ENCODE data around the gene MESD. TPM values are rescaled to one million over a fixed set of nuclear protein-coding genes. Genes with fewer than 3 reads are reported as not detected.

Gene MESD
- total and polyA plus RNA-seq, 9 of the 15 experiments (the other 6 are each of a cell fraction or from before 2014, with no cell fraction given), result 11.3 to 39.7 (median 22.8) TPM

DNA sequence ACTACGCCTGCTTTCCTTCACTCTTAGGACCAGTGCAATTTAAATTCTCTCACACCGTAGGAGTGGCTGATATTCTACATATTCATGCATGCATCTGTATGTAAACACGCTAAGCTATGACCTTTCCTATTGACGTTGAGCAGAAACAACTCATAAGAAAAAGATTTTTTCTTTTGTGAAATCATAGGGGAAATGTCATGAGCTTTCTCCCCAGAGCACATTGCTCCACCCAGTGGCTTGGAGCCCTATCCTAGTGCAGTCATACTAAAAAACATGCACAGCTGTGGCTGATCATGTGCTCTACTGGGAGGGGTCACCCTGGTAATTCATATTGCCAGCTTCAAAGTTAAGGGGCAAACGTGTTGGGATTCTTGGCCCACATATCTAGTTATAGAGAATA lies 1.8 kb upstream of the MESD start (continued):
- TF ChIP-seq ZKSCAN3 (CRISPR knock-in tag; IDR thresholded peaks at IDR 0.05), result no peak
- TF ChIP-seq, protein P1, sequence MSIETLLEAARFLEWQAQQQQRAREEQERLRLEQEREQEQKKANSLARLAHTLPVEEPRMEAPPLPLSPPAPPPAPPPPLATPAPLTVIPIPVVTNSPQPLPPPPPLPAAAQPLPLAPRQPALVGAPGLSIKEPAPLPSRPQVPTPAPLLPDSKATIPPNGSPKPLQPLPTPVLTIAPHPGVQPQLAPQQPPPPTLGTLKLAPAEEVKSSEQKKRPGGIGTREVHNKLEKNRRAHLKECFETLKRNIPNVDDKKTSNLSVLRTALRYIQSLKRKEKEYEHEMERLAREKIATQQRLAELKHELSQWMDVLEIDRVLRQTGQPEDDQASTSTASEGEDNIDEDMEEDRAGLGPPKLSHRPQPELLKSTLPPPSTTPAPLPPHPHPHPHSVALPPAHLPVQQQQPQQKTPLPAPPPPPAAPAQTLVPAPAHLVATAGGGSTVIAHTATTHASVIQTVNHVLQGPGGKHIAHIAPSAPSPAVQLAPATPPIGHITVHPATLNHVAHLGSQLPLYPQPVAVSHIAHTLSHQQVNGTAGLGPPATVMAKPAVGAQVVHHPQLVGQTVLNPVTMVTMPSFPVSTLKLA (conservative IDR thresholded peaks at IDR 0.05), result peak in 1 of 2 experiments; percentile 49; a peak in 1 of 4 replicates
- TF ChIP-seq, protein P2, sequence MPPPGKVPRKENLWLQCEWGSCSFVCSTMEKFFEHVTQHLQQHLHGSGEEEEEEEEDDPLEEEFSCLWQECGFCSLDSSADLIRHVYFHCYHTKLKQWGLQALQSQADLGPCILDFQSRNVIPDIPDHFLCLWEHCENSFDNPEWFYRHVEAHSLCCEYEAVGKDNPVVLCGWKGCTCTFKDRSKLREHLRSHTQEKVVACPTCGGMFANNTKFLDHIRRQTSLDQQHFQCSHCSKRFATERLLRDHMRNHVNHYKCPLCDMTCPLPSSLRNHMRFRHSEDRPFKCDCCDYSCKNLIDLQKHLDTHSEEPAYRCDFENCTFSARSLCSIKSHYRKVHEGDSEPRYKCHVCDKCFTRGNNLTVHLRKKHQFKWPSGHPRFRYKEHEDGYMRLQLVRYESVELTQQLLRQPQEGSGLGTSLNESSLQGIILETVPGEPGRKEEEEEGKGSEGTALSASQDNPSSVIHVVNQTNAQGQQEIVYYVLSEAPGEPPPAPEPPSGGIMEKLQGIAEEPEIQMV (tag; conservative IDR thresholded peaks at IDR 0.05; ENCODE audit: low read depth), result no peak

DNA sequence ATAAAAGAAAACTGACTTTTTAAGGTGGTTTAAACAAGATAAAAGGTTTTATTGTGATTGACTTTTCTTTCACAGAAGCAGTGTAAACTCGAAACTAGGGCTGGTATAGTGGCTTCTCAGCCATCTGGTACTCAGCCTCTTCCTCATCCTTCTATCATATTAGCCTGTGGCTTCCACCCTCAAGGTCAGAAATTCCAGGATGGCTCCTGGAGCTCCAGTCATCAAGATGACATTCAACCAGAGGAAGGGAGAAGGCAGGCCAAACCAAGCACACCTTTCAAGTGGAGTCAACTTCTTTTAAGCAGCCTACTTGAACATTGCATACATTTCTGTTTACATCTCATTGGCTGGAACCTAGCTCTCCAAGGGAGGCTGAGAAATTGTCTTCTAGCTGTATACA lies 1.3 kb upstream of the MESD start:
- POLR2A ChIA-PET, result interaction anchor here (1.4 kb wide), 1 partner anchor 275 kb away, joined by 5 read pairs; no protein-coding TSS in a partner anchor
- no TSS peak for BruUV-seq (replicated peaks)
- Histone ChIP-seq H3K9ac (ENCODE audit: insufficient read depth in 1 of 2, low read depth in 2 of 2, low read length in 2 of 2) (peak overlapping the region in 1 of 2 experiments; percentile 69; a peak in 1 of 4 replicates), H3K4me3 (no peak overlapping the region), H3K9me1 (ENCODE audit: control insufficient read depth, insufficient read depth, low read length) (no peaks in the 10 kb centered on the region), H2AFZ (ENCODE audit: low read depth, low read length) (peak overlapping the region; percentile 87), H3K27me3 (ENCODE audit: control insufficient read depth in 2 of 2, insufficient read depth in 2 of 2, low read length in 2 of 2) (no peaks in the 10 kb centered on the region), H3K4me2 (ENCODE audit: insufficient read depth, low read length) (peak overlapping the region; percentile 74), H3K79me2 (ENCODE audit: control insufficient read depth, insufficient read depth, low read length) (peaks cover 36% of the 10 kb centered on the region), H4K20me1 (replicated peaks; ENCODE audit: control insufficient read depth, insufficient read depth, low read length) (peaks cover 7% of the 10 kb centered on the region), H3K36me3 (ENCODE audit: control insufficient read depth, insufficient read depth, low read length) (peaks cover 16% of the 10 kb centered on the region; the same call in 1 of the 3 replicates), H3K4me1 (replicated peaks in 1 of 2; ENCODE audit: control insufficient read depth in 2 of 2, insufficient read depth in 2 of 2, low read length in 2 of 2) (peaks cover 6 to 34% of the 10 kb centered on the region in 2 experiments), H3K27ac (ENCODE audit: extremely low read depth, low read depth, low read length) (peak overlapping the region; percentile 23; the same call in 1 of the 3 replicates), H3K9me3 (replicated peaks; ENCODE audit: control insufficient read depth, insufficient read depth, low read depth, low read length) (no peaks in the 10 kb centered on the region)
- WGBS (ENCODE audit: insufficient coverage, low coverage, missing lambda C conversion rate), result 37% methylated on average over 1 of the region's 1 CpG
- no peak for DNase-seq (ENCODE audit: extremely low read depth in 1 of 4, low spot score in 3 of 4)
- TF ChIP-seq, protein P3, sequence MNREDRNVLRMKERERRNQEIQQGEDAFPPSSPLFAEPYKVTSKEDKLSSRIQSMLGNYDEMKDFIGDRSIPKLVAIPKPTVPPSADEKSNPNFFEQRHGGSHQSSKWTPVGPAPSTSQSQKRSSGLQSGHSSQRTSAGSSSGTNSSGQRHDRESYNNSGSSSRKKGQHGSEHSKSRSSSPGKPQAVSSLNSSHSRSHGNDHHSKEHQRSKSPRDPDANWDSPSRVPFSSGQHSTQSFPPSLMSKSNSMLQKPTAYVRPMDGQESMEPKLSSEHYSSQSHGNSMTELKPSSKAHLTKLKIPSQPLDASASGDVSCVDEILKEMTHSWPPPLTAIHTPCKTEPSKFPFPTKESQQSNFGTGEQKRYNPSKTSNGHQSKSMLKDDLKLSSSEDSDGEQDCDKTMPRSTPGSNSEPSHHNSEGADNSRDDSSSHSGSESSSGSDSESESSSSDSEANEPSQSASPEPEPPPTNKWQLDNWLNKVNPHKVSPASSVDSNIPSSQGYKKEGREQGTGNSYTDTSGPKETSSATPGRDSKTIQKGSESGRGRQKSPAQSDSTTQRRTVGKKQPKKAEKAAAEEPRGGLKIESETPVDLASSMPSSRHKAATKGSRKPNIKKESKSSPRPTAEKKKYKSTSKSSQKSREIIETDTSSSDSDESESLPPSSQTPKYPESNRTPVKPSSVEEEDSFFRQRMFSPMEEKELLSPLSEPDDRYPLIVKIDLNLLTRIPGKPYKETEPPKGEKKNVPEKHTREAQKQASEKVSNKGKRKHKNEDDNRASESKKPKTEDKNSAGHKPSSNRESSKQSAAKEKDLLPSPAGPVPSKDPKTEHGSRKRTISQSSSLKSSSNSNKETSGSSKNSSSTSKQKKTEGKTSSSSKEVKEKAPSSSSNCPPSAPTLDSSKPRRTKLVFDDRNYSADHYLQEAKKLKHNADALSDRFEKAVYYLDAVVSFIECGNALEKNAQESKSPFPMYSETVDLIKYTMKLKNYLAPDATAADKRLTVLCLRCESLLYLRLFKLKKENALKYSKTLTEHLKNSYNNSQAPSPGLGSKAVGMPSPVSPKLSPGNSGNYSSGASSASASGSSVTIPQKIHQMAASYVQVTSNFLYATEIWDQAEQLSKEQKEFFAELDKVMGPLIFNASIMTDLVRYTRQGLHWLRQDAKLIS (CRISPR knock-in tag; IDR thresholded peaks at IDR 0.05), result no peak
- TF ChIP-seq, protein P4, sequence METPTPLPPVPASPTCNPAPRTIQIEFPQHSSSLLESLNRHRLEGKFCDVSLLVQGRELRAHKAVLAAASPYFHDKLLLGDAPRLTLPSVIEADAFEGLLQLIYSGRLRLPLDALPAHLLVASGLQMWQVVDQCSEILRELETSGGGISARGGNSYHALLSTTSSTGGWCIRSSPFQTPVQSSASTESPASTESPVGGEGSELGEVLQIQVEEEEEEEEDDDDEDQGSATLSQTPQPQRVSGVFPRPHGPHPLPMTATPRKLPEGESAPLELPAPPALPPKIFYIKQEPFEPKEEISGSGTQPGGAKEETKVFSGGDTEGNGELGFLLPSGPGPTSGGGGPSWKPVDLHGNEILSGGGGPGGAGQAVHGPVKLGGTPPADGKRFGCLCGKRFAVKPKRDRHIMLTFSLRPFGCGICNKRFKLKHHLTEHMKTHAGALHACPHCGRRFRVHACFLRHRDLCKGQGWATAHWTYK (CRISPR knock-in tag; IDR thresholded peaks at IDR 0.05), result no peak
- TF ChIP-seq, protein P5, sequence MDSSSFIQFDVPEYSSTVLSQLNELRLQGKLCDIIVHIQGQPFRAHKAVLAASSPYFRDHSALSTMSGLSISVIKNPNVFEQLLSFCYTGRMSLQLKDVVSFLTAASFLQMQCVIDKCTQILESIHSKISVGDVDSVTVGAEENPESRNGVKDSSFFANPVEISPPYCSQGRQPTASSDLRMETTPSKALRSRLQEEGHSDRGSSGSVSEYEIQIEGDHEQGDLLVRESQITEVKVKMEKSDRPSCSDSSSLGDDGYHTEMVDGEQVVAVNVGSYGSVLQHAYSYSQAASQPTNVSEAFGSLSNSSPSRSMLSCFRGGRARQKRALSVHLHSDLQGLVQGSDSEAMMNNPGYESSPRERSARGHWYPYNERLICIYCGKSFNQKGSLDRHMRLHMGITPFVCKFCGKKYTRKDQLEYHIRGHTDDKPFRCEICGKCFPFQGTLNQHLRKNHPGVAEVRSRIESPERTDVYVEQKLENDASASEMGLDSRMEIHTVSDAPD (CRISPR knock-in tag; IDR thresholded peaks at IDR 0.05), result no peak
- TF ChIP-seq ZFX (CRISPR knock-in tag; IDR thresholded peaks at IDR 0.05), result no peak
- no peak for TF ChIP-seq SMARCA5 (IDR thresholded peaks at IDR 0.05)
- no peak for TF ChIP-seq RHOXF2B (CRISPR knock-in tag; conservative IDR thresholded peaks at IDR 0.05)
- CTCF ChIA-PET (ENCODE audit: low intra/inter-chr PET ratio), result no interaction called here
- ATAC-seq, result no peak
- intact Hi-C loops (cut with micrococcal nuclease), result loop anchor here (1.0 kb wide), 1 partner anchor 14 kb away; no protein-coding TSS in a partner anchor
- in situ Hi-C loops (cut with MboI), result no loop called here
- FAIRE-seq, result no peak
